Measurements from ENCODE around the gene ZFAND3. TPM values are rescaled to one million over a fixed set of nuclear protein-coding genes. Genes with fewer than 3 reads are reported as not detected.

Gene ZFAND3
- total and polyA plus RNA-seq, 10 of the 15 experiments (the other 5 are each of a cell fraction or from before 2014, with no cell fraction given) = 0.90 to 34.4 (median 16.3) TPM

DNA sequence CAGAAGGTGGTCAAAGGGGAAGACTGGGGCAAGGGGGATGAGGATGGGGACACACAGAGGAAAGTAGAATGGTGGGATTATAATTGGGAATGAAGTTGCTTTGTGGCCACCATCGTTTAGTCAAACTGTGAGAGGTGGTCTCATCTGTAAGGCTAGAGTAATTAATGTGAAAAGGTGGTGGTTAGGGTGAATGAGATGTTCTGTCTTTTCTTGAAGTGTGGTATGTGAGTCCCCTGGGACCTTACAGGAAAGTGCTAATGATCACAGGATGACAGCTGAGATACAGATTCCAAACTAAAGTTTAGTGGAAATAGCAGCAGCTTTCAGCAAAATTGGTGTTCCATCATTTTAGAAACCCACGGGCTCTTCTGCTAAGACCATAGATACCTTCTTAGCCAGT is 10.7 kb downstream of the ZFAND3 start (continued):
- TF ChIP-seq NR2F1 (conservative IDR thresholded peaks at IDR 0.05) = no peak; the same call in 1 of the 2 replicates
- no peak for TF ChIP-seq SUZ12 (IDR thresholded peaks at IDR 0.05; ENCODE audit: unreplicated experiment)
- peak in 1 of 2 experiments; percentile 23; a peak in 1 of 4 replicates for TF ChIP-seq BHLHE40 (IDR thresholded peaks at IDR 0.05; ENCODE audit: borderline replicate concordance in 1 of 2, low read depth in 2 of 2, low read length in 1 of 2)
- TF ChIP-seq SIX5 (IDR thresholded peaks at IDR 0.05; ENCODE audit: low read depth, low read length, severe bottlenecking) = no peak
- TF ChIP-seq, protein P1, sequence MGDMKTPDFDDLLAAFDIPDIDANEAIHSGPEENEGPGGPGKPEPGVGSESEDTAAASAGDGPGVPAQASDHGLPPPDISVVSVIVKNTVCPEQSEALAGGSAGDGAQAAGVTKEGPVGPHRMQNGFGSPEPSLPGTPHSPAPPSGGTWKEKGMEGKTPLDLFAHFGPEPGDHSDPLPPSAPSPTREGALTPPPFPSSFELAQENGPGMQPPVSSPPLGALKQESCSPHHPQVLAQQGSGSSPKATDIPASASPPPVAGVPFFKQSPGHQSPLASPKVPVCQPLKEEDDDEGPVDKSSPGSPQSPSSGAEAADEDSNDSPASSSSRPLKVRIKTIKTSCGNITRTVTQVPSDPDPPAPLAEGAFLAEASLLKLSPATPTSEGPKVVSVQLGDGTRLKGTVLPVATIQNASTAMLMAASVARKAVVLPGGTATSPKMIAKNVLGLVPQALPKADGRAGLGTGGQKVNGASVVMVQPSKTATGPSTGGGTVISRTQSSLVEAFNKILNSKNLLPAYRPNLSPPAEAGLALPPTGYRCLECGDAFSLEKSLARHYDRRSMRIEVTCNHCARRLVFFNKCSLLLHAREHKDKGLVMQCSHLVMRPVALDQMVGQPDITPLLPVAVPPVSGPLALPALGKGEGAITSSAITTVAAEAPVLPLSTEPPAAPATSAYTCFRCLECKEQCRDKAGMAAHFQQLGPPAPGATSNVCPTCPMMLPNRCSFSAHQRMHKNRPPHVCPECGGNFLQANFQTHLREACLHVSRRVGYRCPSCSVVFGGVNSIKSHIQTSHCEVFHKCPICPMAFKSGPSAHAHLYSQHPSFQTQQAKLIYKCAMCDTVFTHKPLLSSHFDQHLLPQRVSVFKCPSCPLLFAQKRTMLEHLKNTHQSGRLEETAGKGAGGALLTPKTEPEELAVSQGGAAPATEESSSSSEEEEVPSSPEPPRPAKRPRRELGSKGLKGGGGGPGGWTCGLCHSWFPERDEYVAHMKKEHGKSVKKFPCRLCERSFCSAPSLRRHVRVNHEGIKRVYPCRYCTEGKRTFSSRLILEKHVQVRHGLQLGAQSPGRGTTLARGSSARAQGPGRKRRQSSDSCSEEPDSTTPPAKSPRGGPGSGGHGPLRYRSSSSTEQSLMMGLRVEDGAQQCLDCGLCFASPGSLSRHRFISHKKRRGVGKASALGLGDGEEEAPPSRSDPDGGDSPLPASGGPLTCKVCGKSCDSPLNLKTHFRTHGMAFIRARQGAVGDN (IDR thresholded peaks at IDR 0.05) = no peak
- no peak for TF ChIP-seq WRNIP1 (IDR thresholded peaks at IDR 0.05; ENCODE audit: borderline replicate concordance, low read depth, low read length)
- TF ChIP-seq, protein P2, sequence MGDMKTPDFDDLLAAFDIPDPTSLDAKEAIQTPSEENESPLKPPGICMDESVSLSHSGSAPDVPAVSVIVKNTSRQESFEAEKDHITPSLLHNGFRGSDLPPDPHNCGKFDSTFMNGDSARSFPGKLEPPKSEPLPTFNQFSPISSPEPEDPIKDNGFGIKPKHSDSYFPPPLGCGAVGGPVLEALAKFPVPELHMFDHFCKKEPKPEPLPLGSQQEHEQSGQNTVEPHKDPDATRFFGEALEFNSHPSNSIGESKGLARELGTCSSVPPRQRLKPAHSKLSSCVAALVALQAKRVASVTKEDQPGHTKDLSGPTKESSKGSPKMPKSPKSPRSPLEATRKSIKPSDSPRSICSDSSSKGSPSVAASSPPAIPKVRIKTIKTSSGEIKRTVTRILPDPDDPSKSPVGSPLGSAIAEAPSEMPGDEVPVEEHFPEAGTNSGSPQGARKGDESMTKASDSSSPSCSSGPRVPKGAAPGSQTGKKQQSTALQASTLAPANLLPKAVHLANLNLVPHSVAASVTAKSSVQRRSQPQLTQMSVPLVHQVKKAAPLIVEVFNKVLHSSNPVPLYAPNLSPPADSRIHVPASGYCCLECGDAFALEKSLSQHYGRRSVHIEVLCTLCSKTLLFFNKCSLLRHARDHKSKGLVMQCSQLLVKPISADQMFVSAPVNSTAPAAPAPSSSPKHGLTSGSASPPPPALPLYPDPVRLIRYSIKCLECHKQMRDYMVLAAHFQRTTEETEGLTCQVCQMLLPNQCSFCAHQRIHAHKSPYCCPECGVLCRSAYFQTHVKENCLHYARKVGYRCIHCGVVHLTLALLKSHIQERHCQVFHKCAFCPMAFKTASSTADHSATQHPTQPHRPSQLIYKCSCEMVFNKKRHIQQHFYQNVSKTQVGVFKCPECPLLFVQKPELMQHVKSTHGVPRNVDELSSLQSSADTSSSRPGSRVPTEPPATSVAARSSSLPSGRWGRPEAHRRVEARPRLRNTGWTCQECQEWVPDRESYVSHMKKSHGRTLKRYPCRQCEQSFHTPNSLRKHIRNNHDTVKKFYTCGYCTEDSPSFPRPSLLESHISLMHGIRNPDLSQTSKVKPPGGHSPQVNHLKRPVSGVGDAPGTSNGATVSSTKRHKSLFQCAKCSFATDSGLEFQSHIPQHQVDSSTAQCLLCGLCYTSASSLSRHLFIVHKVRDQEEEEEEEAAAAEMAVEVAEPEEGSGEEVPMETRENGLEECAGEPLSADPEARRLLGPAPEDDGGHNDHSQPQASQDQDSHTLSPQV (IDR thresholded peaks at IDR 0.05) = no peak
- no peak for TF ChIP-seq MYC (IDR thresholded peaks at IDR 0.05; ENCODE audit: insufficient read depth, insufficient read length, insufficient replicate concordance, low read length, severe bottlenecking)
- TF ChIP-seq, protein P3, sequence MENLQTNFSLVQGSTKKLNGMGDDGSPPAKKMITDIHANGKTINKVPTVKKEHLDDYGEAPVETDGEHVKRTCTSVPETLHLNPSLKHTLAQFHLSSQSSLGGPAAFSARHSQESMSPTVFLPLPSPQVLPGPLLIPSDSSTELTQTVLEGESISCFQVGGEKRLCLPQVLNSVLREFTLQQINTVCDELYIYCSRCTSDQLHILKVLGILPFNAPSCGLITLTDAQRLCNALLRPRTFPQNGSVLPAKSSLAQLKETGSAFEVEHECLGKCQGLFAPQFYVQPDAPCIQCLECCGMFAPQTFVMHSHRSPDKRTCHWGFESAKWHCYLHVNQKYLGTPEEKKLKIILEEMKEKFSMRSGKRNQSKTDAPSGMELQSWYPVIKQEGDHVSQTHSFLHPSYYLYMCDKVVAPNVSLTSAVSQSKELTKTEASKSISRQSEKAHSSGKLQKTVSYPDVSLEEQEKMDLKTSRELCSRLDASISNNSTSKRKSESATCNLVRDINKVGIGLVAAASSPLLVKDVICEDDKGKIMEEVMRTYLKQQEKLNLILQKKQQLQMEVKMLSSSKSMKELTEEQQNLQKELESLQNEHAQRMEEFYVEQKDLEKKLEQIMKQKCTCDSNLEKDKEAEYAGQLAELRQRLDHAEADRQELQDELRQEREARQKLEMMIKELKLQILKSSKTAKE (IDR thresholded peaks at IDR 0.05; ENCODE audit: low read depth, poor library complexity, severe bottlenecking) = peak; percentile 42
- TF ChIP-seq ESRRA (IDR thresholded peaks at IDR 0.05; ENCODE audit: low read length) = no peak
- no peak for TF ChIP-seq SMAD5 (IDR thresholded peaks at IDR 0.05; ENCODE audit: low read depth)
- TF ChIP-seq RAD21 (IDR thresholded peaks at IDR 0.05; ENCODE audit: insufficient read depth, low read depth, low read length) = no peak
- TF ChIP-seq, protein P4, sequence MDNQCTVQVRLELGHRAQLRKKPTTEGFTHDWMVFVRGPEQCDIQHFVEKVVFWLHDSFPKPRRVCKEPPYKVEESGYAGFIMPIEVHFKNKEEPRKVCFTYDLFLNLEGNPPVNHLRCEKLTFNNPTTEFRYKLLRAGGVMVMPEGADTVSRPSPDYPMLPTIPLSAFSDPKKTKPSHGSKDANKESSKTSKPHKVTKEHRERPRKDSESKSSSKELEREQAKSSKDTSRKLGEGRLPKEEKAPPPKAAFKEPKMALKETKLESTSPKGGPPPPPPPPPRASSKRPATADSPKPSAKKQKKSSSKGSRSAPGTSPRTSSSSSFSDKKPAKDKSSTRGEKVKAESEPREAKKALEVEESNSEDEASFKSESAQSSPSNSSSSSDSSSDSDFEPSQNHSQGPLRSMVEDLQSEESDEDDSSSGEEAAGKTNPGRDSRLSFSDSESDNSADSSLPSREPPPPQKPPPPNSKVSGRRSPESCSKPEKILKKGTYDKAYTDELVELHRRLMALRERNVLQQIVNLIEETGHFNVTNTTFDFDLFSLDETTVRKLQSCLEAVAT (IDR thresholded peaks at IDR 0.05) = peak; percentile 89
- peak; percentile 90 for TF ChIP-seq NBN (IDR thresholded peaks at IDR 0.05)
- no peak for TF ChIP-seq NR2C2 (IDR thresholded peaks at IDR 0.05; ENCODE audit: borderline replicate concordance, control insufficient read depth, insufficient read length, low read depth)
- TF ChIP-seq BRCA1 (IDR thresholded peaks at IDR 0.05; ENCODE audit: low read depth, low read length) = no peak
- no peak for TF ChIP-seq STAT1 (conservative IDR thresholded peaks at IDR 0.05)
- no peak for TF ChIP-seq ZNF384 (IDR thresholded peaks at IDR 0.05; ENCODE audit: borderline replicate concordance, low read depth, low read length)
- TF ChIP-seq SMAD1 (IDR thresholded peaks at IDR 0.05; ENCODE audit: low read depth, partially characterized antibody) = no peak
